HEK293T (cell line): ENCODE data around the gene HBE1.

ENCODE experiments used
- CTCF ChIA-PET: fragments of 350-600 bp; formaldehyde crosslinking; extraction: SDS; loops from one replicate; lab custom pipeline; 2021; ENCODE audit warnings: antibody characterized with exemption, inconsistent platforms; lab: Yijun Ruan, JAX
- POLR2A ChIA-PET: fragments of 350-600 bp; formaldehyde crosslinking; extraction: SDS; loops from one replicate; lab custom pipeline; 2020; ENCODE audit warnings: antibody characterized with exemption, inconsistent platforms; lab: Yijun Ruan, JAX
- DNase-seq: peaks from one replicate; pipeline ENCODE4 v3.0.0; 2012; ENCODE audit warnings: mixed read lengths; ENCODE audit errors: extremely low spot score
- ARNT ChIP-seq: fragments of 450-650 bp; IDR thresholded peaks from 2 replicates; pipeline ENCODE4 v1.6.1; 2017; ENCODE audit warnings: mild to moderate bottlenecking
- BHLHE40 ChIP-seq: fragments of 450-650 bp; IDR thresholded peaks from 2 replicates; pipeline ENCODE4 v1.6.1; 2016; ENCODE audit warnings: mild to moderate bottlenecking, moderate library complexity, borderline replicate concordance
- CTBP1 ChIP-seq: fragments of 450-650 bp; IDR thresholded peaks from 2 replicates; pipeline ENCODE4 v1.6.1; 2016; ENCODE audit warnings: borderline replicate concordance
- ELF4 ChIP-seq: fragments of 450-650 bp; IDR thresholded peaks from 2 replicates; pipeline ENCODE4 v1.6.1; 2017; ENCODE audit warnings: antibody characterized with exemption
- FOXA1 ChIP-seq: fragments of 450-650 bp; IDR thresholded peaks from 2 replicates; pipeline ENCODE4 v1.6.1; 2016; ENCODE audit warnings: mild to moderate bottlenecking
- FOXK2 ChIP-seq: fragments of 450-650 bp; IDR thresholded peaks from 2 replicates; pipeline ENCODE4 v1.6.1; 2016; ENCODE audit warnings: mild to moderate bottlenecking
- FOXM1 ChIP-seq: fragments of 450-650 bp; IDR thresholded peaks from 2 replicates; pipeline ENCODE4 v1.6.1; 2017; ENCODE audit warnings: mild to moderate bottlenecking, borderline replicate concordance
- HDGF ChIP-seq: fragments of 450-650 bp; IDR thresholded peaks from 2 replicates; pipeline ENCODE4 v1.6.1; 2017; ENCODE audit warnings: antibody characterized with exemption, borderline replicate concordance
- L3MBTL2 ChIP-seq: fragments of 450-650 bp; conservative IDR thresholded peaks from 2 replicates; pipeline ENCODE4 v1.6.1; 2016; ENCODE audit warnings: mild to moderate bottlenecking
- LEF1 ChIP-seq: fragments of 450-650 bp; IDR thresholded peaks from 2 replicates; pipeline ENCODE4 v1.6.1; 2017; ENCODE audit warnings: mild to moderate bottlenecking, borderline replicate concordance
- NFRKB ChIP-seq: fragments of 450-650 bp; IDR thresholded peaks from 2 replicates; pipeline ENCODE4 v1.6.1; 2016; ENCODE audit warnings: mild to moderate bottlenecking, moderate library complexity
- PKNOX1 ChIP-seq: fragments of 450-650 bp; IDR thresholded peaks from 2 replicates; pipeline ENCODE4 v1.6.1; 2016
- SP1 ChIP-seq: fragments of 450-650 bp; IDR thresholded peaks from 2 replicates; pipeline ENCODE4 v1.6.1; 2017
- SUZ12 ChIP-seq: fragments of 450-650 bp; IDR thresholded peaks from 2 replicates; pipeline ENCODE4 v1.6.1; 2016; ENCODE audit warnings: mild to moderate bottlenecking
- TARDBP ChIP-seq: fragments of 450-650 bp; IDR thresholded peaks from 2 replicates; pipeline ENCODE4 v1.6.1; 2016
- ZNF384 ChIP-seq: fragments of 450-650 bp; IDR thresholded peaks from 2 replicates; pipeline ENCODE4 v1.6.1; 2016

Gene HBE1

GRCh38 chr11:5229356-5229755 is 40.4 kb downstream of the HBE1 start:
- DNase-seq, result no peak
- no peak for TF ChIP-seq PKNOX1
- no peak for TF ChIP-seq SP1
- no peak for TF ChIP-seq FOXM1
- no peak for TF ChIP-seq ZNF384
- no peak for TF ChIP-seq SUZ12
- TF ChIP-seq NFRKB, result no peak
- no peak for TF ChIP-seq BHLHE40
- TF ChIP-seq CTBP1, result no peak
- POLR2A ChIA-PET, result no interaction called here
- CTCF ChIA-PET, result no interaction called here

GRCh38 chr11:5228124-5228523 is 41.6 kb downstream of the HBE1 start:
- TF ChIP-seq FOXK2 (no peak), NFRKB (no peak)
- DNase-seq, result no peak
- ChIA-PET POLR2A (no interaction called here), CTCF (no interaction called here)

GRCh38 chr11:5227681-5228080 is 42.1 kb downstream of the HBE1 start:
- no peak for TF ChIP-seq ARNT
- no peak for TF ChIP-seq LEF1
- TF ChIP-seq SP1, result no peak
- TF ChIP-seq FOXA1, result no peak
- no peak for TF ChIP-seq NFRKB
- no peak for TF ChIP-seq PKNOX1
- TF ChIP-seq SUZ12, result no peak
- no peak for TF ChIP-seq CTBP1
- no peak for TF ChIP-seq BHLHE40
- TF ChIP-seq ELF4, result no peak
- no peak for TF ChIP-seq ZNF384
- no peak for TF ChIP-seq HDGF
- POLR2A ChIA-PET, result no interaction called here
- CTCF ChIA-PET, result no interaction called here

GRCh38 chr11:5226732-5227310 is 42.9 kb downstream of the HBE1 start, which contains the start of gene HBB:
Gene HBB (minus strand): TSS chr11:5227071. CDS start chr11:5227021, 50 bp downstream.
- DNase-seq, result no peak
- ChIA-PET POLR2A (no interaction called here), CTCF (no interaction called here)
- TF ChIP-seq ELF4, result no peak
- TF ChIP-seq BHLHE40, result no peak
- no peak for TF ChIP-seq L3MBTL2

More at GRCh38 chr11:5227681-5228080, 42.1 kb downstream of the HBE1 start:
- no peak for DNase-seq

- POLR2A ChIA-PET, result no interaction called here
- TF ChIP-seq HDGF (no peak), PKNOX1 (no peak), FOXM1 (no peak), TARDBP (no peak), SUZ12 (no peak), ELF4 (no peak), FOXK2 (no peak), L3MBTL2 (no peak), FOXA1 (no peak), NFRKB (no peak), BHLHE40 (no peak), CTBP1 (no peak), ZNF384 (no peak), ARNT (no peak), LEF1 (no peak), SP1 (no peak)
- CTCF ChIA-PET, result no interaction called here
- DNase-seq, result no peak
These were observed 44.3 kb downstream of the HBE1 start for GRCh38 chr11:5225480-5225871.

GRCh38 chr11:5224538-5225479 is 44.9 kb downstream of the HBE1 start:
- no peak for TF ChIP-seq ZNF384
- no peak for TF ChIP-seq ARNT
- no peak for TF ChIP-seq TARDBP
- TF ChIP-seq BHLHE40, result no peak
- TF ChIP-seq LEF1, result no peak
- TF ChIP-seq SP1, result no peak
- TF ChIP-seq L3MBTL2, result no peak
- TF ChIP-seq CTBP1, result no peak
- no peak for TF ChIP-seq NFRKB
- TF ChIP-seq ELF4, result no peak
- no peak for TF ChIP-seq HDGF
- no peak for TF ChIP-seq FOXK2
- TF ChIP-seq PKNOX1, result no peak
- no peak for TF ChIP-seq FOXA1
- TF ChIP-seq SUZ12, result no peak
- TF ChIP-seq FOXM1, result no peak
- ChIA-PET POLR2A (no interaction called here), CTCF (no interaction called here)
- DNase-seq, result no peak
